ENCODE data around the gene CLEC11A.

DNA sequence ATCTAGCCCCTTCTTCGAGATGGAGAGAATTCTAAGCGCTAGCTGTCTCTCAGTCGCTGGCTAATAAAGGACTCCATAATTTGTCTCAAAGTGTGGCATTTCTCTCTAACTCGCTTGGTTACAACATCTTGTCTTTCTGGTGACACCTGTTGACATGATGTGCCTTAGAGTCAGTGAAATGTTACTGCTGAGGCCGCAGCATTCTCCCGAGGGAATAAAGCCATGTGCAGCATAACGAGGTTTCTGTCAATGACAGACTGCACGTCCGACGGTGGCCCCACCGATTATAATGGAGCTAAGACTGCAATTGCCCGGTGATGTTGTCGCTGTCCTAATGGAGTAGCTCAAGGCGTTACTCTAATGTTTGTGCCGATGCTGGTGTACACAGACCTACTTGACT, 26.8 kb downstream of the CLEC11A start:
- TF ChIP-seq TP53 (CRISPR knock-in tag; IDR thresholded peaks at IDR 0.05) (no peak), ZFP36 (IDR thresholded peaks at IDR 0.05; ENCODE audit: borderline replicate concordance, partially characterized antibody) (no peak), PHF8 (IDR thresholded peaks at IDR 0.05; ENCODE audit: borderline replicate concordance, low read depth) (no peak), JUN (IDR thresholded peaks at IDR 0.05) (no peak)
- TF ChIP-seq, protein P1, sequence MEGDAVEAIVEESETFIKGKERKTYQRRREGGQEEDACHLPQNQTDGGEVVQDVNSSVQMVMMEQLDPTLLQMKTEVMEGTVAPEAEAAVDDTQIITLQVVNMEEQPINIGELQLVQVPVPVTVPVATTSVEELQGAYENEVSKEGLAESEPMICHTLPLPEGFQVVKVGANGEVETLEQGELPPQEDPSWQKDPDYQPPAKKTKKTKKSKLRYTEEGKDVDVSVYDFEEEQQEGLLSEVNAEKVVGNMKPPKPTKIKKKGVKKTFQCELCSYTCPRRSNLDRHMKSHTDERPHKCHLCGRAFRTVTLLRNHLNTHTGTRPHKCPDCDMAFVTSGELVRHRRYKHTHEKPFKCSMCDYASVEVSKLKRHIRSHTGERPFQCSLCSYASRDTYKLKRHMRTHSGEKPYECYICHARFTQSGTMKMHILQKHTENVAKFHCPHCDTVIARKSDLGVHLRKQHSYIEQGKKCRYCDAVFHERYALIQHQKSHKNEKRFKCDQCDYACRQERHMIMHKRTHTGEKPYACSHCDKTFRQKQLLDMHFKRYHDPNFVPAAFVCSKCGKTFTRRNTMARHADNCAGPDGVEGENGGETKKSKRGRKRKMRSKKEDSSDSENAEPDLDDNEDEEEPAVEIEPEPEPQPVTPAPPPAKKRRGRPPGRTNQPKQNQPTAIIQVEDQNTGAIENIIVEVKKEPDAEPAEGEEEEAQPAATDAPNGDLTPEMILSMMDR (IDR thresholded peaks at IDR 0.05) = no peak
